ENCODE results near the gene ACAD10. TPM values are rescaled to one million over a fixed set of nuclear protein-coding genes. Genes with fewer than 3 reads are reported as not detected.

The ACAD10 gene
- total and polyA plus RNA-seq, 12 donors: 7.8 to 43.4 (median 34.8) TPM

GRCh38 chr12:111756681-111757080 is 70.8 kb downstream of the ACAD10 start:
- H3K4me1 ChIP-seq: peaks cover 15 to 58% (median 37%) of the 10 kb centered on the region in 9 donors
- H3K36me3 ChIP-seq: peaks cover 0 to 39% (median 0%) of the 10 kb centered on the region in 9 donors
- H3K4me3 ChIP-seq: no peak overlapping the region
- TF ChIP-seq, protein P1, sequence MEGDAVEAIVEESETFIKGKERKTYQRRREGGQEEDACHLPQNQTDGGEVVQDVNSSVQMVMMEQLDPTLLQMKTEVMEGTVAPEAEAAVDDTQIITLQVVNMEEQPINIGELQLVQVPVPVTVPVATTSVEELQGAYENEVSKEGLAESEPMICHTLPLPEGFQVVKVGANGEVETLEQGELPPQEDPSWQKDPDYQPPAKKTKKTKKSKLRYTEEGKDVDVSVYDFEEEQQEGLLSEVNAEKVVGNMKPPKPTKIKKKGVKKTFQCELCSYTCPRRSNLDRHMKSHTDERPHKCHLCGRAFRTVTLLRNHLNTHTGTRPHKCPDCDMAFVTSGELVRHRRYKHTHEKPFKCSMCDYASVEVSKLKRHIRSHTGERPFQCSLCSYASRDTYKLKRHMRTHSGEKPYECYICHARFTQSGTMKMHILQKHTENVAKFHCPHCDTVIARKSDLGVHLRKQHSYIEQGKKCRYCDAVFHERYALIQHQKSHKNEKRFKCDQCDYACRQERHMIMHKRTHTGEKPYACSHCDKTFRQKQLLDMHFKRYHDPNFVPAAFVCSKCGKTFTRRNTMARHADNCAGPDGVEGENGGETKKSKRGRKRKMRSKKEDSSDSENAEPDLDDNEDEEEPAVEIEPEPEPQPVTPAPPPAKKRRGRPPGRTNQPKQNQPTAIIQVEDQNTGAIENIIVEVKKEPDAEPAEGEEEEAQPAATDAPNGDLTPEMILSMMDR (IDR thresholded peaks at IDR 0.05): no peak
- H3K9me3 ChIP-seq: no peaks in the 10 kb centered on the region
- H3K27ac ChIP-seq: peak overlapping the region in 9 of 10 donors; percentile 82 to 91 (median 87)
- intact Hi-C loops (cut with DNase I): loop anchor here in 1 of 10 donors (5.0 kb wide), 1 partner anchor 36 kb away; no protein-coding TSS in a partner anchor
- ATAC-seq: peak in 1 of 8 donors; percentile 24
- no peaks in the 10 kb centered on the region for H3K27me3 ChIP-seq
- WGBS, 2 donors: 63 to 71% methylated on average over 7 of the region's 7 CpGs
- peak in 1 of 2 donors; percentile 30 for DNase-seq

DNA sequence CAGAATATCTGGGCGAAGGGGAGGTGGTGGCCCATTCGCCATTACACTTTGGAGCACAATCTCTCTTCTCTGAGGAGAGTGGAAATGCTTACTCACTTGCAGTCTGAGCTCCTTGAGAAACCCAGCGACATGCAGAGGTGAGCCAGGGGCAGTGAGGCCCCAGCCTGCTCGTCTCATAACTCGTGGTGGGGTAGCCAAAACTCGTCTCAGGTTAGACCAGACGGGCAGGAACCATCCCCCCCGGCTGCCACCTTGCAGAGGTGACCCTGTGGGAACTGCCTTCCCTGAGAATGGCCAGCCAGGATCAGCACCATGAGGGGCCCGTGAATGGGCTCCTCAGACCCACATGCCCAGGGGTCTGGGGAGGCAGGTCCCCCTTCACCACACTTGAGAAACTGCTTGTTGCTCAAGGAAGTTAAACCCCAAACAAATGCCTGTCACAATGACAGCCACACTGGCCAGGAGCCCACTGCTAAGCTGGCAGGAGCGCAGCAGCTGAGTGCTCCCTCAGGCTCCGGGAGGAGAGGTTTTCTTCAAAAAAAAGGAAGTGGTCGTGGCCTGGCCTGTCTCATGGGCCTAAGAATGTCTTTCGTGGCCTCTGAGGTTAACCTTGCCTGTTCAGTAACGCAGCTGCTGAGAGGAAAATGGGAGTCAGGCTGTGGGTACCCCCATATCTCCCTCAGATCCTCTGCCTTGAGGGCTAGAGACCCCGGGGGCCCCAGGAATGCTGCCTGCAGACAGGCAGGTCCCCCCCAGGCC is 71.7 kb downstream of the ACAD10 start:
- H3K4me1 ChIP-seq: peaks cover 15 to 58% (median 37%) of the 10 kb centered on the region in 9 donors
- peak overlapping the region; percentile 34 to 91 (median 86) for H3K27ac ChIP-seq
- no peaks in the 10 kb centered on the region for H3K9me3 ChIP-seq
- peaks cover 0 to 32% (median 0%) of the 10 kb centered on the region in 9 donors for H3K36me3 ChIP-seq
- no peak overlapping the region for H3K4me3 ChIP-seq
- no peaks in the 10 kb centered on the region for H3K27me3 ChIP-seq
- intact Hi-C loops (cut with DNase I): loop anchor here in 1 of 10 donors (5.0 kb wide), 1 partner anchor 35 kb away; no protein-coding TSS in a partner anchor
- ATAC-seq (peak; percentile 15 to 46 (median 35)), DNase-seq (peak; percentile 34 to 62)
- WGBS, 2 donors: 48 to 53% methylated on average over 15 of the region's 15 CpGs
- TF ChIP-seq, protein P1 (IDR thresholded peaks at IDR 0.05): no peak

DNA sequence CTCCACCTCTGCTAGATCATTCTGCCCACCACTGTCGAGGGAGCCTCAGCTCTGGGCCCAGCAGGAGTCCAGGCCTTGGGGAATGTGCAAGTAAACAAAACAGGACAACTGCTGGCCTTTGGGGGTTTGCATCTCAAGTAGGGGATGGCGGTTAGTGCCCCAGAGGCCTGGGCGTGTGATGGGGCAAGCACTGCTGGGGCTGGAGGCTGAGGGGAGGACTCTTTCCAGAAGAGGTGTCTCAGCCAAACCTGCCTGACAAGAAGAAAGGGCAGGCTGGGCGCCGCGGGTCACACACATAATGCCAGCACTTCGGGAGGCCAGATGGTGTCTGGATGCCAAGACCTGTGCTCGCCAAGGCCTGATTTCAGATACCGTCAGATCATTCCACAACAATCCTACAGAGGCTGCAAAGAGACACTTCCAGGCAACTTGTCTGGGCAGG is 72.3 kb downstream of the ACAD10 start:
- peak overlapping the region; percentile 34 to 91 (median 86) for H3K27ac ChIP-seq
- H3K4me3 ChIP-seq: no peak overlapping the region
- peaks cover 15 to 57% (median 37%) of the 10 kb centered on the region in 9 donors for H3K4me1 ChIP-seq
- no peaks in the 10 kb centered on the region for H3K27me3 ChIP-seq
- WGBS, 2 donors: 41 to 55% methylated on average over 9 of the region's 9 CpGs
- intact Hi-C loops (cut with DNase I): loop anchor here in 1 of 10 donors (5.0 kb wide), 1 partner anchor 34 kb away; no protein-coding TSS in a partner anchor
- H3K36me3 ChIP-seq: peaks cover 0 to 32% (median 0%) of the 10 kb centered on the region in 9 donors
- TF ChIP-seq, protein P1 (IDR thresholded peaks at IDR 0.05): no peak
- DNase-seq (peak; percentile 55 to 70), ATAC-seq (peak; percentile 20 to 66 (median 61))
- no peaks in the 10 kb centered on the region for H3K9me3 ChIP-seq

DNA sequence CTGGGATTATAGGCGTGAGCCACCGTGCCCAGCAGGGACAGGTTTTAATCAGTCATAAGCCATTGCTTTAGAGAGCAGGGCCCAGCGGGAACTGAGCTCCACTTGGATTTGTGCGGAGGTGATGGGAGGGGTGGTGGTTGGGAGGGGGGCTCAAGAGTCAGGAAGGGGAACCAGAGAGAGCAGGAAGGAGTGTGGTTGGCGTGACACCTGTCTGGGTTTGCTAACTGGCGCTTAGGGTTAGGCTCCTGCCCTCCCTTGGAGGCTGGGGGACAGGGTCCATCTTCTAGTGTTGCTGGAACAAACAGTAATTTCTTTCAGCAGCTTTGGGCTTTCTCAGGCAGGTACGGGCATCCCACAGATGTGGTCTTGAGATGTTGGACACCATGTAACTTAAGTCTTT is 73.4 kb downstream of the ACAD10 start:
- intact Hi-C loops (cut with DNase I): loop anchor here in 1 of 10 donors (5.0 kb wide), 1 partner anchor 33 kb away; no protein-coding TSS in a partner anchor
- no peak for ATAC-seq
- H3K27ac ChIP-seq: peak overlapping the region in 1 of 10 donors; percentile 91

More for the DNA sequence above, 73.4 kb downstream of the ACAD10 start:
- H3K36me3 ChIP-seq: peaks cover 0 to 26% (median 0%) of the 10 kb centered on the region in 9 donors
- WGBS, 2 donors: 93 to 94% methylated on average over 7 of the region's 7 CpGs
- no peak overlapping the region for H3K4me3 ChIP-seq
- TF ChIP-seq, protein P1 (IDR thresholded peaks at IDR 0.05): no peak
- no peak for DNase-seq
- no peaks in the 10 kb centered on the region for H3K27me3 ChIP-seq
- no peaks in the 10 kb centered on the region for H3K9me3 ChIP-seq
- H3K4me1 ChIP-seq: peaks cover 11 to 46% (median 34%) of the 10 kb centered on the region in 9 donors

Measured in heart right ventricle (tissue), 16 donors.